ENCODE results near the gene C10orf143. TPM values are rescaled to one million over a fixed set of nuclear protein-coding genes. Genes with fewer than 3 reads are reported as not detected.
A peak's percentile ranks its signal among the peaks of the same experiment; 100 is the strongest.

The C10orf143 gene
- total RNA-seq, 2 donors from 2014 or later = 0.43 to 3.1 TPM

- Mint-ChIP-seq H3K36me3 (peaks cover 10 to 35% of the 10 kb centered on the region in 2 donors), H3K9me3 (peaks cover 9 to 14% of the 10 kb centered on the region in 2 donors), H3K27ac (no peak overlapping the region)
- ATAC-seq = no peak
- DNase-seq (ENCODE audit: low spot score in 2 of 2) = no peak
Observed at GRCh38 chr10:130076681-130077080, 33.9 kb downstream of the C10orf143 start.

- H3K36me3 Mint-ChIP-seq = peaks cover 10 to 35% of the 10 kb centered on the region in 2 donors
- peaks cover 9 to 14% of the 10 kb centered on the region in 2 donors for H3K9me3 Mint-ChIP-seq
- ATAC-seq = no peak
- DNase-seq (ENCODE audit: low spot score in 2 of 2) = no peak
- H3K27ac Mint-ChIP-seq = no peak overlapping the region
Observed at GRCh38 chr10:130074639-130075038, 36.0 kb downstream of the C10orf143 start.

- DNase-seq (ENCODE audit: low spot score in 2 of 2) = no peak
Observed at GRCh38 chr10:130073912-130074311, 36.7 kb downstream of the C10orf143 start.

GRCh38 chr10:130072247-130072646, 38.4 kb downstream of the C10orf143 start:
- H3K9me3 Mint-ChIP-seq = peaks cover 9 to 14% of the 10 kb centered on the region in 2 donors

More at GRCh38 chr10:130073912-130074311, 36.7 kb downstream of the C10orf143 start:
- ATAC-seq = no peak
- H3K36me3 Mint-ChIP-seq = peaks cover 10 to 35% of the 10 kb centered on the region in 2 donors
- no peak overlapping the region for H3K27ac Mint-ChIP-seq
- peaks cover 9 to 14% of the 10 kb centered on the region in 2 donors for H3K9me3 Mint-ChIP-seq

GRCh38 chr10:130067893-130068292, 42.7 kb downstream of the C10orf143 start:
- ATAC-seq (no peak), DNase-seq (ENCODE audit: low spot score in 2 of 2) (no peak)
- Mint-ChIP-seq H3K27ac (no peak overlapping the region), H3K9me3 (peaks cover 1 to 6% of the 10 kb centered on the region in 2 donors), H3K36me3 (peaks cover 1 to 10% of the 10 kb centered on the region in 2 donors)

More at GRCh38 chr10:130072247-130072646, 38.4 kb downstream of the C10orf143 start:
- Mint-ChIP-seq H3K27ac (no peak overlapping the region), H3K36me3 (peaks cover 10 to 35% of the 10 kb centered on the region in 2 donors)
- DNase-seq (ENCODE audit: low spot score in 2 of 2) (no peak), ATAC-seq (no peak)

GRCh38 chr10:130066743-130067142, 43.9 kb downstream of the C10orf143 start:
- DNase-seq (ENCODE audit: low spot score in 2 of 2) = no peak
- Mint-ChIP-seq H3K9me3 (no peaks in the 10 kb centered on the region), H3K36me3 (peaks cover 0 to 5% of the 10 kb centered on the region in 2 donors), H3K27ac (peak overlapping the region in 1 of 2 donors; percentile 51)
- ATAC-seq = no peak

- Mint-ChIP-seq H3K27ac (peak overlapping the region in 1 of 2 donors; percentile 55), H3K36me3 (peaks cover 0 to 5% of the 10 kb centered on the region in 2 donors), H3K9me3 (no peaks in the 10 kb centered on the region)
- ATAC-seq = no peak
- DNase-seq (ENCODE audit: low spot score in 2 of 2) = no peak
Observed at GRCh38 chr10:130065251-130065650, 45.4 kb downstream of the C10orf143 start.

GRCh38 chr10:130064783-130065182, 45.8 kb downstream of the C10orf143 start:
- DNase-seq (ENCODE audit: low spot score in 2 of 2) (no peak), ATAC-seq (no peak)
- Mint-ChIP-seq H3K9me3 (no peaks in the 10 kb centered on the region), H3K36me3 (peaks cover 0 to 5% of the 10 kb centered on the region in 2 donors), H3K27ac (no peak overlapping the region)

GRCh38 chr10:130062976-130063375, 47.7 kb downstream of the C10orf143 start:
- Mint-ChIP-seq H3K9me3 (no peaks in the 10 kb centered on the region), H3K36me3 (peaks cover 0 to 5% of the 10 kb centered on the region in 2 donors), H3K27ac (no peak overlapping the region)
- ATAC-seq = no peak
- no peak for DNase-seq (ENCODE audit: low spot score in 2 of 2)

GRCh38 chr10:130062201-130062600, 48.4 kb downstream of the C10orf143 start:
- no peaks in the 10 kb centered on the region for H3K9me3 Mint-ChIP-seq
- H3K36me3 Mint-ChIP-seq = peaks cover 0 to 5% of the 10 kb centered on the region in 2 donors
- DNase-seq (ENCODE audit: low spot score in 2 of 2) (no peak), ATAC-seq (no peak)
- H3K27ac Mint-ChIP-seq = no peak overlapping the region

GRCh38 chr10:130061760-130062159, 48.9 kb downstream of the C10orf143 start:
- H3K9me3 Mint-ChIP-seq = no peaks in the 10 kb centered on the region

GRCh38 chr10:130054021-130054420, 56.6 kb downstream of the C10orf143 start:
- no peaks in the 10 kb centered on the region for H3K9me3 Mint-ChIP-seq
- H3K27ac Mint-ChIP-seq = no peak overlapping the region
- DNase-seq (ENCODE audit: low spot score in 2 of 2) (no peak), ATAC-seq (no peak)
- H3K36me3 Mint-ChIP-seq = peaks cover 0 to 5% of the 10 kb centered on the region in 2 donors

More at GRCh38 chr10:130061760-130062159, 48.9 kb downstream of the C10orf143 start:
- Mint-ChIP-seq H3K27ac (no peak overlapping the region), H3K36me3 (peaks cover 0 to 5% of the 10 kb centered on the region in 2 donors)
- DNase-seq (ENCODE audit: low spot score in 2 of 2) (no peak), ATAC-seq (no peak)

- H3K9me3 Mint-ChIP-seq = no peaks in the 10 kb centered on the region
Observed at GRCh38 chr10:130053561-130053960, 57.1 kb downstream of the C10orf143 start.

GRCh38 chr10:130052193-130052592, 58.4 kb downstream of the C10orf143 start:
- H3K27ac Mint-ChIP-seq = no peak overlapping the region
- no peak for ATAC-seq
- no peaks in the 10 kb centered on the region for H3K9me3 Mint-ChIP-seq
- H3K36me3 Mint-ChIP-seq = peaks cover 0 to 5% of the 10 kb centered on the region in 2 donors
- no peak for DNase-seq (ENCODE audit: low spot score in 2 of 2)

More at GRCh38 chr10:130053561-130053960, 57.1 kb downstream of the C10orf143 start:
- DNase-seq (ENCODE audit: low spot score in 2 of 2) (no peak), ATAC-seq (no peak)
- Mint-ChIP-seq H3K27ac (no peak overlapping the region), H3K36me3 (peaks cover 0 to 5% of the 10 kb centered on the region in 2 donors)

- H3K36me3 Mint-ChIP-seq = peaks cover 0 to 5% of the 10 kb centered on the region in 2 donors
- ATAC-seq (no peak), DNase-seq (ENCODE audit: low spot score in 2 of 2) (no peak)
- no peaks in the 10 kb centered on the region for H3K9me3 Mint-ChIP-seq
- no peak overlapping the region for H3K27ac Mint-ChIP-seq
Observed at GRCh38 chr10:130050721-130051120, 59.9 kb downstream of the C10orf143 start.

GRCh38 chr10:130049987-130050386, 60.6 kb downstream of the C10orf143 start:
- Mint-ChIP-seq H3K36me3 (peaks cover 0 to 4% of the 10 kb centered on the region in 2 donors), H3K27ac (no peak overlapping the region), H3K9me3 (no peaks in the 10 kb centered on the region)
- DNase-seq (ENCODE audit: low spot score in 2 of 2) (no peak), ATAC-seq (no peak)

- ATAC-seq = no peak
- Mint-ChIP-seq H3K9me3 (no peaks in the 10 kb centered on the region), H3K36me3 (no peaks in the 10 kb centered on the region)
Observed at GRCh38 chr10:130049244-130049643, 61.4 kb downstream of the C10orf143 start.

GRCh38 chr10:130048081-130048480, 62.5 kb downstream of the C10orf143 start:
- DNase-seq (ENCODE audit: low spot score in 2 of 2) = no peak
- Mint-ChIP-seq H3K9me3 (no peaks in the 10 kb centered on the region), H3K27ac (no peak overlapping the region), H3K36me3 (no peaks in the 10 kb centered on the region)
- ATAC-seq = no peak

More at GRCh38 chr10:130049244-130049643, 61.4 kb downstream of the C10orf143 start:
- no peak overlapping the region for H3K27ac Mint-ChIP-seq
- no peak for DNase-seq (ENCODE audit: low spot score in 2 of 2)

All from activated naive CD4-positive, alpha-beta T cell treated with anti-CD3 and anti-CD28 coated beads, Interleukin-2, amount 50 U/mL, for 72 hours (primary cell).